GM23338 (cell line): ENCODE data around the gene THADA.

ENCODE experiments used
- CREB1 ChIP-seq: fragments of 250-450 bp; sonication (Bioruptor Pico); IDR thresholded peaks from 2 replicates; pipeline ENCODE4 v1.5.0; 2020; ENCODE audit warnings: low read depth, mild to moderate bottlenecking, moderate library complexity
- CTCF ChIP-seq, 2 experiments: fragments of 200-600 bp in 1 of 2; sonication (generic) in 1 of 2; conservative IDR thresholded peaks; 2 replicates each; pipeline versions ENCODE4 v1.5.1 to v1.6.1; 2016 to 2017; ENCODE audit warnings: antibody characterized with exemption in 2 of 2, low read depth in 2 of 2, mild to moderate bottlenecking in 2 of 2, moderate library complexity in 1 of 2
- POLR2AphosphoS5 ChIP-seq: IDR thresholded peaks from 2 replicates; pipeline ENCODE4 v1.6.1; 2016; ENCODE audit warnings: antibody characterized with exemption, low read depth
- REST ChIP-seq: IDR thresholded peaks from one replicate; pipeline ENCODE4 v1.6.1; 2018; ENCODE audit warnings: antibody characterized with exemption; ENCODE audit not compliant: unreplicated experiment

- TF ChIP-seq CREB1 (CRISPR knock-in tag): no peak
- no peak for TF ChIP-seq CTCF (conservative IDR thresholded peaks at IDR 0.05; ENCODE audit: low read depth in 2 of 2)
- no peak for TF ChIP-seq REST
- TF ChIP-seq POLR2AphosphoS5: no peak
Observed at GRCh38 chr2:43455296-43455695, 140.5 kb downstream of the THADA start.
